ENCODE measurements around the gene DCLRE1C. TPM values are rescaled to one million over a fixed set of nuclear protein-coding genes. Genes with fewer than 3 reads are reported as not detected.
A peak's percentile ranks its signal among the peaks of the same experiment; 100 is the strongest.

Gene DCLRE1C
- total and polyA plus RNA-seq, 9 of the 15 experiments (the other 6 are each of a cell fraction or from before 2014, with no cell fraction given) = 8.8 to 22.2 (median 13.9) TPM

DNA sequence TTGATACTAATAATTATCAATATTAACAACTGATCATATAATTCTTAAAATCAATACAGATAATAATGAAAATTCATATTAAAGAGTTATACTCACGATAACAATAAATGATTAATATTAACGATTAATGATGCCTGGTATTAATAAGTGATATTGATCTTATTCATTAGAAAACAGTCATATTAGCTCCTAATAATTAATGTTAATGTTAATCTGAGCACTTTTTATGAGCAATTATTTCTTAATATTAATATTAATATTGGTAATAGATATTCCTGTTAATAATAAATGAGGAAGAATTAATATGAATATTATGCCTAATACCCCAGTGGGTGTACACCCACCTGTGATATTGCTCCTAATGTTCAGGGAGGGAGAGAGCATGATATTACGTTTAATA, 28.8 kb upstream of the DCLRE1C start (continued):
- TF ChIP-seq, protein P1, sequence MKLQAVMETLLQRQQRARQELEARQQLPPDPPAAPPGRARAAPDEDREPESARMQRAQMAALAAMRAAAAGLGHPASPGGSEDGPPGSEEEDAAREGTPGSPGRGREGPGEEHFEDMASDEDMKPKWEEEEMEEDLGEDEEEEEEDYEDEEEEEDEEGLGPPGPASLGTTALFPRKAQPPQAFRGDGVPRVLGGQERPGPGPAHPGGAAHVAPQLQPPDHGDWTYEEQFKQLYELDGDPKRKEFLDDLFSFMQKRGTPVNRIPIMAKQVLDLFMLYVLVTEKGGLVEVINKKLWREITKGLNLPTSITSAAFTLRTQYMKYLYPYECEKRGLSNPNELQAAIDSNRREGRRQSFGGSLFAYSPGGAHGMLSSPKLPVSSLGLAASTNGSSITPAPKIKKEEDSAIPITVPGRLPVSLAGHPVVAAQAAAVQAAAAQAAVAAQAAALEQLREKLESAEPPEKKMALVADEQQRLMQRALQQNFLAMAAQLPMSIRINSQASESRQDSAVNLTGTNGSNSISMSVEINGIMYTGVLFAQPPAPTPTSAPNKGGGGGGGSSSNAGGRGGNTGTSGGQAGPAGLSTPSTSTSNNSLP (IDR thresholded peaks at IDR 0.05; ENCODE audit: borderline replicate concordance, low read depth, low read length) = no peak
- 0 out of 2 replicates have a peak, but pooled peaks have one; percentile 38 for TF ChIP-seq ZNF232 (CRISPR knock-in tag; IDR thresholded peaks at IDR 0.05)
- TF ChIP-seq ADNP (tag; IDR thresholded peaks at IDR 0.05) = no peak
- no peak for TF ChIP-seq ZNF785 (CRISPR knock-in tag; IDR thresholded peaks at IDR 0.05)
- TF ChIP-seq, protein P2, sequence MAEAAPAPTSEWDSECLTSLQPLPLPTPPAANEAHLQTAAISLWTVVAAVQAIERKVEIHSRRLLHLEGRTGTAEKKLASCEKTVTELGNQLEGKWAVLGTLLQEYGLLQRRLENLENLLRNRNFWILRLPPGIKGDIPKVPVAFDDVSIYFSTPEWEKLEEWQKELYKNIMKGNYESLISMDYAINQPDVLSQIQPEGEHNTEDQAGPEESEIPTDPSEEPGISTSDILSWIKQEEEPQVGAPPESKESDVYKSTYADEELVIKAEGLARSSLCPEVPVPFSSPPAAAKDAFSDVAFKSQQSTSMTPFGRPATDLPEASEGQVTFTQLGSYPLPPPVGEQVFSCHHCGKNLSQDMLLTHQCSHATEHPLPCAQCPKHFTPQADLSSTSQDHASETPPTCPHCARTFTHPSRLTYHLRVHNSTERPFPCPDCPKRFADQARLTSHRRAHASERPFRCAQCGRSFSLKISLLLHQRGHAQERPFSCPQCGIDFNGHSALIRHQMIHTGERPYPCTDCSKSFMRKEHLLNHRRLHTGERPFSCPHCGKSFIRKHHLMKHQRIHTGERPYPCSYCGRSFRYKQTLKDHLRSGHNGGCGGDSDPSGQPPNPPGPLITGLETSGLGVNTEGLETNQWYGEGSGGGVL (CRISPR knock-in tag; IDR thresholded peaks at IDR 0.05) = no peak
- TF ChIP-seq ZNF316 (IDR thresholded peaks at IDR 0.05) = no peak
- TF ChIP-seq YY1 (IDR thresholded peaks at IDR 0.05; ENCODE audit: borderline replicate concordance in 1 of 3, control insufficient read depth in 1 of 3, extremely low read depth in 1 of 3, insufficient read depth in 3 of 3, insufficient read length in 1 of 3, insufficient replicate concordance in 2 of 3, low read depth in 1 of 3, low read length in 2 of 3) = no peak
- TF ChIP-seq PCBP2 (IDR thresholded peaks at IDR 0.05; ENCODE audit: low read depth, low read length, poor library complexity, severe bottlenecking) = no peak
- TF ChIP-seq ETV5 (CRISPR knock-in tag; IDR thresholded peaks at IDR 0.05; ENCODE audit: low read depth) = no peak
- TF ChIP-seq, protein P3, sequence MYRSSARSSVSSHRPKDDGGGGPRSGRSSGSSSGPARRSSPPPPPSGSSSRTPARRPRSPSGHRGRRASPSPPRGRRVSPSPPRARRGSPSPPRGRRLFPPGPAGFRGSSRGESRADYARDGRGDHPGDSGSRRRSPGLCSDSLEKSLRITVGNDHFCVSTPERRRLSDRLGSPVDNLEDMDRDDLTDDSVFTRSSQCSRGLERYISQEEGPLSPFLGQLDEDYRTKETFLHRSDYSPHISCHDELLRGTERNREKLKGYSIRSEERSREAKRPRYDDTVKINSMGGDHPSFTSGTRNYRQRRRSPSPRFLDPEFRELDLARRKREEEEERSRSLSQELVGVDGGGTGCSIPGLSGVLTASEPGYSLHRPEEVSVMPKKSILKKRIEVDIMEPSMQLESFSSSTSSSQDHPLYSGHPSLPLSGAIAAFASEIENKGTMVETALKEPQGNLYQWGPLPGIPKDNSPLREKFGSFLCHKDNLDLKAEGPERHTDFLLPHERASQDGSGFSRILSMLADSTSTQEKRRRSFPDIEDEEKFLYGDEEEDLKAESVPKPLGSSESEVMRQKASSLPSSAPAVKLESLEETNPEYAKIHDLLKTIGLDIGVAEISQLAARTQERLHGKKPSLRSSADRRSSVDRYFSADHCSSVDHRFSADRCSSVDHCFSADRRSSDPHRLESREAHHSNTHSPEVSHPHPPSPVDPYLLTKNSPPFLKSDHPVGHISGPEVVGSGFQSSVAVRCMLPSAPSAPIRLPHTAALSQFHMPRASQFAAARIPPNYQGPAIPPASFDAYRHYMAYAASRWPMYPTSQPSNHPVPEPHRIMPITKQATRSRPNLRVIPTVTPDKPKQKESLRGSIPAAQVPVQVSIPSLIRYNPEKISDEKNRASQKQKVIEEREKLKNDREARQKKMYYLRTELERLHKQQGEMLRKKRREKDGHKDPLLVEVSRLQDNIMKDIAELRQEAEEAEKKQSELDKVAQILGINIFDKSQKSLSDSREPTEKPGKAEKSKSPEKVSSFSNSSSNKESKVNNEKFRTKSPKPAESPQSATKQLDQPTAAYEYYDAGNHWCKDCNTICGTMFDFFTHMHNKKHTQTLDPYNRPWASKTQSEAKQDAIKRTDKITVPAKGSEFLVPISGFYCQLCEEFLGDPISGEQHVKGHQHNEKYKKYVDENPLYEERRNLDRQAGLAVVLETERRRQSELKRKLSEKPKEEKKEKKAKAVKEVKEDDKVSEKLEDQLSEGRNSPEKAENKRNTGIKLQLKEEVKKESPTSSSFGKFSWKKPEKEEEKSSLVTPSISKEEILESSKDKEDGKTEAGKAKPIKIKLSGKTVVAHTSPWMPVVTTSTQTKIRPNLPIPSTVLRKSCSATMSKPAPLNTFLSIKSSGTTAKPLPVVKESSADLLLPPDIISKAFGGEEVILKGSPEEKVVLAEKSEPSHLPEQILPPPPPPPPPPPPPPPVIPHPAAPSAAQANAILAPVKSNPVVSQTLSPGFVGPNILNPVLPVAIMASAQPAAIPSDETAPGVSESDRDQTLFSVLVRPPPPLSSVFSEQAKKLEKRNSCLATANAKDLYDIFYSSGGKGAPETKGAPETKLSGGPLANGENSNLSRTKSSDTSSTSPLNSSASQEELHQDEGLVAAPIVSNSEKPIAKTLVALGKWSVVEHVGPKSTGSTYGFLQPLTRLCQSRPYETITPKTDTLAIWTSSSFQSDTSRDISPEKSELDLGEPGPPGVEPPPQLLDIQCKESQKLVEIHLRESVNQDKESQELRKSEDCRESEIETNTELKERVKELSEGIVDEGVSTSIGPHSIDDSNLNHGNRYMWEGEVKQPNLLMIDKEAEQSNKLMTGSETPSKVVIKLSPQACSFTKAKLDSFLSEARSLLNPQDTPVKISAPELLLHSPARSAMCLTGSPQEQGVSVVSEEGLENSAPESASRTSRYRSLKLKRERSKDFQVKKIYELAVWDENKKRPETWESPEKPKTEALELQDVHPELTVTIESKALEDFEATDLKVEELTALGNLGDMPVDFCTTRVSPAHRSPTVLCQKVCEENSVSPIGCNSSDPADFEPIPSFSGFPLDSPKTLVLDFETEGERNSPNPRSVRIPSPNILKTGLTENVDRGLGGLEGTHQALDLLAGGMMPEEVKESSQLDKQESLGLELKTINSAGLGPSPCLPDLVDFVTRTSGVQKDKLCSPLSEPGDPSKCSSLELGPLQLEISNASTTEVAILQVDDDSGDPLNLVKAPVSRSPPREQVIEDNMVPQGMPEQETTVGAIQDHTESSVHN (IDR thresholded peaks at IDR 0.05; ENCODE audit: borderline replicate concordance in 1 of 2, low read depth in 1 of 2) = no peak
